ENCODE data around the gene DNAJC25. TPM values are rescaled to one million over a fixed set of nuclear protein-coding genes. Genes with fewer than 3 reads are reported as not detected.

The DNAJC25 gene
- total and polyA plus RNA-seq, 2 of the 13 experiments (the other 11 are each of a cell fraction or from before 2014, with no cell fraction given), result 5.7 to 10.2 TPM

GRCh38 chr9:111630964-111631213, 245 bp upstream of the DNAJC25 start:
- in situ Hi-C loops (cut with HindIII; ENCODE audit: extremely low pct_ligation_motif_present, low pct_unique_long_range_greater_than_20kb), result no loop called here
- 0% methylated on average over 14 of the region's 14 CpGs for WGBS (ENCODE audit: low lambda C conversion rate)
- TF ChIP-seq ZNF292 (CRISPR knock-in tag; IDR thresholded peaks at IDR 0.05; ENCODE audit: borderline replicate concordance, low read depth) (peak; percentile 65; the same call in 1 of the 2 replicates), IKZF1 (IDR thresholded peaks at IDR 0.05) (no peak), HOXA7 (CRISPR knock-in tag; IDR thresholded peaks at IDR 0.05) (no peak), ZNF724P (CRISPR knock-in tag; IDR thresholded peaks at IDR 0.05; ENCODE audit: borderline replicate concordance) (no peak), MED13 (CRISPR knock-in tag; IDR thresholded peaks at IDR 0.05) (no peak), ZNF329 (CRISPR knock-in tag; IDR thresholded peaks at IDR 0.05; ENCODE audit: low read depth) (no peak), ATF7-NPFF (CRISPR knock-in tag; IDR thresholded peaks at IDR 0.05; ENCODE audit: low read depth) (no peak), ZNF414 (CRISPR knock-in tag; IDR thresholded peaks at IDR 0.05) (no peak), SAP130 (CRISPR knock-in tag; IDR thresholded peaks at IDR 0.05; ENCODE audit: low read depth) (peak; percentile 99; the same call in 1 of the 2 replicates), ZNF703 (CRISPR knock-in tag; IDR thresholded peaks at IDR 0.05; ENCODE audit: borderline replicate concordance) (no peak), MXI1 (IDR thresholded peaks at IDR 0.05; ENCODE audit: borderline replicate concordance, low read depth, low read length) (no peak), MEIS1 (CRISPR knock-in tag; IDR thresholded peaks at IDR 0.05; ENCODE audit: borderline replicate concordance) (no peak), ZNF704 (CRISPR knock-in tag; IDR thresholded peaks at IDR 0.05; ENCODE audit: borderline replicate concordance) (no peak), JUND (CRISPR knock-in tag; IDR thresholded peaks at IDR 0.05) (peak; percentile 48; the same call in 1 of the 2 replicates), ZNF557 (CRISPR knock-in tag; IDR thresholded peaks at IDR 0.05) (no peak), USF2 (IDR thresholded peaks at IDR 0.05; ENCODE audit: low read depth, low read length) (no peak), USF2 (CRISPR knock-in tag; IDR thresholded peaks at IDR 0.05; ENCODE audit: borderline replicate concordance) (no peak), ZBTB44 (CRISPR knock-in tag; IDR thresholded peaks at IDR 0.05) (no peak), HMG20B (CRISPR knock-in tag; conservative IDR thresholded peaks at IDR 0.05) (0 out of 2 replicates have a peak, but pooled peaks have one; percentile 45), NR2F2 (IDR thresholded peaks at IDR 0.05; ENCODE audit: borderline replicate concordance, low read depth) (no peak), MYNN (CRISPR knock-in tag; IDR thresholded peaks at IDR 0.05; ENCODE audit: low read depth) (no peak), ZNF713 (CRISPR knock-in tag; IDR thresholded peaks at IDR 0.05) (no peak)

More at GRCh38 chr9:111630964-111631213, 245 bp upstream of the DNAJC25 start:
- H2AFZ ChIP-seq (ENCODE audit: low read length), result peak overlapping the region; percentile 94
- no peaks in the 10 kb centered on the region for H3K9me3 ChIP-seq (ENCODE audit: low read length)
- H3K79me2 ChIP-seq (ENCODE audit: insufficient read depth, low read length), result peaks cover 46% of the 10 kb centered on the region
- POLR2A ChIA-PET, result interaction anchor here (0.6 to 1.6 kb wide), 12 partner anchors 9 to 148 kb away, joined by 3 to 18 read pairs (median 4); partner anchors contain the start of genes GNG10 and PTGR1
- ATAC-seq (peak; percentile 89; the same call in 2 of the 3 replicates), DNase-seq (ENCODE audit: low spot score) (no peak), FAIRE-seq (peak; percentile 79)
- no peaks in the 10 kb centered on the region for H3K36me3 ChIP-seq (replicated peaks in 1 of 2; ENCODE audit: control insufficient read depth in 1 of 2, insufficient read depth in 2 of 2, low read length in 2 of 2)
- no peaks in the 10 kb centered on the region; a peak in 1 of 5 replicates for H3K27me3 ChIP-seq (ENCODE audit: control insufficient read depth in 1 of 2, insufficient read depth in 2 of 2, low read length in 2 of 2)
- no TSS peak for BruUV-seq (replicated peaks)
- CTCF ChIA-PET (ENCODE audit: low intra/inter-chr PET ratio, low total read pairs), result no interaction called here
- H3K4me1 ChIP-seq (ENCODE audit: insufficient read depth, low read length), result peaks cover 60% of the 10 kb centered on the region
- H3K9ac ChIP-seq (ENCODE audit: insufficient read depth, low read depth, low read length), result peak overlapping the region; percentile 96
- H4K20me1 ChIP-seq (ENCODE audit: insufficient read depth, low read length), result peaks cover 23% of the 10 kb centered on the region
- H3K4me2 ChIP-seq (ENCODE audit: low read depth, low read length), result peak overlapping the region; percentile 97
- intact Hi-C loops (cut with micrococcal nuclease; ENCODE audit: unreplicated experiment), result loop anchor here (1.0 to 2.0 kb wide), 3 partner anchors 26 to 60 kb away; no protein-coding TSS in a partner anchor
- H3K4me3 ChIP-seq (replicated peaks in 1 of 3; ENCODE audit: insufficient read depth in 1 of 3, low read depth in 2 of 3, low read length in 3 of 3), result peak overlapping the region; percentile 65 to 91 (median 73)
- peak overlapping the region; percentile 59 for H3K27ac ChIP-seq (ENCODE audit: extremely low read length, insufficient read depth, low read length)

Data from HepG2 (cell line).